Measurements from ENCODE around the gene ADARB2.

Gene ADARB2

DNA sequence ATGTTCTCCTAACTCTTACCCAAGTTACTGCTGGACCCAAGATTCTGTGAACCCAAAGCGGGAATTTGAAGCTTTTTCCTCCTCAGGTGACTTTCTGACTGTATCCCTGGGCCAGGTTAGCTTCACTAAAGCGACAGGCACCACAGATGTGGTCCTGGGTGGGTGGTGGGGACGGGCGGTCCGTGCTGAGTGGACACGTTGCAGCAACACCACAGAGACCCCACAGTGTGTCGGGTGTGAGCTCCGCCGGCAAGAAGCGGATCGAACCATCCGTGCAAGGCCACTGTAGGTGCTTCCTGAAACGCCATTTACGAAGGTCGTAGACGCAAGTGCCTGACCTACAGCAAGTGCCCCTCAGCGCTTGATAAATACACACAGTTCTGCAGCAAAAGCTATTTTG is 325.9 kb downstream of the ADARB2 start:
- DNase-seq (ENCODE audit: low read depth in 3 of 3): no peak

DNA sequence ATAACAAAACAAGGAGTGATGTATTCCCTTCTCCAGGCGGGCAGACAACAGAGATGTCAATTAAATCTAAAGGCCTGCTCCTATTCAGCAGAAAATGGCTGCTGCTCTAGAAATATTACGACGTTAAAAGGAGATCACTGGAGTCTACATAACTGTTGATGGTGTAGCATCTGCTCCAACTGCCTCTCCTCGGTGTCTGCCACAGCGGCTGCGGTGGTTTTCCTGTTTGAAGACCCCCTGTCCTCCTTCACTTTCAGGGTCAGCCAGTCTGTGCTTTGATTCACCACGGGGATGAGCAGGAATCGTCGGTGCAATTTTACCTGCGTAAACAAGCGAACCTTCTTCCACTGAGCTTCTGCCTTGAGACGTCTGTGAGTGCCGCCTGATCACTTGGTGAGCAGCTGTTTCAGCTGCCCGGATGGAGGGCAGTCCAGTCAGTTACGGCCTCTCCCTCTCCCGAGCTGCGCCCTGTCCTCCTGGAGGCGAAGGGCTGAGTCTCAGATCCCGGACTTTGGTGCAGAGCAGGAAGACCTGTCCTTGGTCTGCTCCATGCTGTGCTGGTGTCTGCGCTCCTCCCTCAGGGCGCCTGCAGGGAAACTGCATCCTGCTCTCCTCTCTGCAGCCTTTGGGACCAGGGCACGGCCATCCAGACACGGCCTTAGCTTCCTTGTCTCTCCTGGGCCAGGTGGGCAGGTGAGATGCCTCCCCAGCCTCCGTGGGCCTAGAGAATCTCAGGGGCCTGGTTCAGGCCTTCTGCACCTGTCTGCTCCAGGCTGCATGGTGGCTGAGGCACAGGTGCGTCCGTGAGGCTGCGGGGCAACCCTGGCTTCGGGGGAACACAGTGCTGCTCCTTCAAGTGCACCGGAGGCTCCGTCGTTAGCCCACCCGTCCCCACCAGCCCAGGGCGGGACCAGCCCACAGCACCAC is 326.6 kb downstream of the ADARB2 start:
- no peak for DNase-seq (ENCODE audit: low read depth in 3 of 3)

GRCh38 chr10:1410032-1410431 is 327.3 kb downstream of the ADARB2 start:
- no peak for DNase-seq (ENCODE audit: low read depth in 3 of 3)

- no peak for DNase-seq (ENCODE audit: low read depth in 3 of 3)
These were observed 327.9 kb downstream of the ADARB2 start for GRCh38 chr10:1409392-1409791.

DNA sequence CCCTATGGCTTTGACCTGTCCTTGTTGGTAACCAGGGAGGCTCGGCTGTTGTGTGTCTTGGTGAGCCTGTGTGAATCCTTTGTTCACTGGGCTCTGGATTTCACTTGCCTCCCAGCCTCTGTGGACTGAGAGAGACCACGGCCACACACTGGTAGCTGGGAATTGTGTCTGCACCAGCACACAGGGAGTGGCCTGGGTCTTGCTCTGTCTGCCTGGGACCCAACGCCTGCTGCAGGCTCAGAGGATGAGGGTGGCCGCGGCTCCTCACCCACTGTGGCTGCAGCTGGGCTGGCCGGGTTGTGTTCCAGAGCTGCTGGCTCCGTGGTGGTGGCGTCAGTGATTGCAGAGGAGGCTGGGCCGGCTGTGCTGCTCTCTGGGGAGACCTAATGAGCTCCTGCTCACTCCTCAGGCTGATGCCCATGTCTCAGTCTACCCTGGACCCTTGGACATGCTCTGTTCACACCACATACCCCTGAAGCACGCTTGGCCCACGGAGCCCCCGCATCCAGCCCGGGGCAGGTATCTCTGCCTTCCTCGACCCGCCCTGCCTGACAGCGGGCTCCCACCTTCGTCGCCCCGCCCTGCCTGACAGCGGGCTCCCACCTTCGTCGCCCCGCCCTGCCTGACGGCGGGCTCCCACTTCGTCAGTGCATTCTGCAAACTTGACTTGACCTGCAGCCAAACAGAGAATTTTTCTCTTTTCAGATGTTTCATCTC is 328.5 kb downstream of the ADARB2 start:
- DNase-seq (ENCODE audit: low read depth in 3 of 3): no peak

GRCh38 chr10:1406967-1407945 is 330.1 kb downstream of the ADARB2 start:
- no peak for DNase-seq (ENCODE audit: low read depth in 3 of 3)

- DNase-seq (ENCODE audit: low read depth in 3 of 3): no peak
These were observed 331.0 kb downstream of the ADARB2 start for GRCh38 chr10:1406132-1406966.

DNA sequence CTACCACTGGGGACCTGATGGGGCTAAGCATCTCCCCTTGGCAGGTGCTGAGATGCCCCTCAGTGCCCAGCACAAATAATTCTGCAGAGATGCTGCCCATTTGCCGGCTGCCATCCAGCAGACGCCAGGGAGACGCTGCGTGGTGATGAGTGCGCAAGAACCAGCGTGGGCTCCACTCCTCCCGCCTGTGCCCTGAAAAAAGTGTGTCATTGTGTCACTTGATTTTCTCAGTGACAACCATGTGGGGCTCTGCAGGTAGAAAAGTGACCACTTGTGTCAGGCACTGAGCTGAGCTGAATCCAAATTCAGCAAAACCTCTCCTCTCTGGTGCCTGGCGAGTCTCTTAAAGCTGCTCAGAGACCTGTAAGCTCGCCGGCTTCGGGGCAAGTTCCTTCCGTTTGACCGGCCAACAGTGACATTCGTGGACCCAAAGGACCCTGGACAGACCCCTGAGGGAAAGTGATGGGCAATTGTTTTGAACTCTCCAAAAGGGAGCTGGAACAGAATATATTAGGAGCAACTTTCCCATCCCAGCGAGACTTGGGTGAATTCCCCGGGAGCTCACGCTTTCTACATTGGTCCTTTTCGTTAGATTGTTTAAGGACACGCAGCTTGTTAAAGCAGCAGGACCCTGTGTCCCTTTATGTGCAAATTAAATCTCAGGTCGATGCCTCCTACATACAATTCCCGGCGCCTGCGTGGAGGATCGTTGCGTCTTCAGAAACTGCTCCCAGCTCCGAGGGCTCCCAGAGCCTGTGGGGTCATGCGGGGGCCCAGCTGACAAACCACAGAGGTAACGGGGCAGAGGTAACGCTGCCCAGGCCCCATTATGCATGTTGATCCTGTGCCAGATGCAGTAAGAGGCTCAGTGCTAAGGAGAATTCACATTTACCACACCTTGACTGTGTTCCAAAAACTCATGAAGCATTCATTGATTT is 332.7 kb downstream of the ADARB2 start:
- DNase-seq (ENCODE audit: low read depth in 3 of 3): no peak

DNA sequence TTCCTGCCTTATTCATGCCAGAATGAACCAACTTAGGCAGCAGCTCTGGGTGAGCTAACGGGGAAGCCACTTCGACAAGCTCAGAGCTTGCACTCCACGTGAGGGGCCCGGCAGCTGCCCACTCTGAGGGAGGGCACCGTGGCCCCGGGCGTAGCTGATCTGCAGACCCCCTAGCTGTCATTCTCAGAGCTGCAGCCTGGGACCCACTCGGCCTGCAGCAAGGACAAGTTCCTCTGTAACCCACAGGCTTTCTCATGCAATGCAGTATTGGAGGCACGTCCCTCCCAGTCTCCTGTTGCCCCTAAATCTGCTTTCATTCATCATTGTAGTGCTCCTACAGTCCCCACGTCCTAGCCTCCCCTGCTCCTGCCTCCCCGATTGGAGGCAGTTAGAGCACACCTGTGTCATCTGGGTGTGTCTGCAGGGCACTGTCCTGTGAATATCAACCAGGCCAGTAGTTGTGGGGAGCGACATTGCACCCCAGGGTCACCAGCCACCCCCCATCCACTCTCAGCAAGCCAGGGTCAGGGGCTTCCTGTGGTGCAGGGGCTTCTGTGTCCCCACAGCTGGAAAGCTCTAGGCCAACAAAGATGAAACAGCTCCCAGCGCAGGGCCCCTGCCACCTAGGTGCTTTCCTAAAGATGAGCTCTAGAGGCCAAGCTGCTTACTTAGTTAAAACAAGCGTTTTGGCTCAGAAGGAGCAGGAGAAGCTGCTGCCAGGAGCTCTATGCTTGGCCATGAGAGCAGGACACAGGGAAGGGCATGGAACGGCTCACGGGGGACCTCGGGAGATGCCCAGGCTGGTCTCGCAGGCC is 333.6 kb downstream of the ADARB2 start:
- no peak for DNase-seq (ENCODE audit: low read depth in 3 of 3)

DNA sequence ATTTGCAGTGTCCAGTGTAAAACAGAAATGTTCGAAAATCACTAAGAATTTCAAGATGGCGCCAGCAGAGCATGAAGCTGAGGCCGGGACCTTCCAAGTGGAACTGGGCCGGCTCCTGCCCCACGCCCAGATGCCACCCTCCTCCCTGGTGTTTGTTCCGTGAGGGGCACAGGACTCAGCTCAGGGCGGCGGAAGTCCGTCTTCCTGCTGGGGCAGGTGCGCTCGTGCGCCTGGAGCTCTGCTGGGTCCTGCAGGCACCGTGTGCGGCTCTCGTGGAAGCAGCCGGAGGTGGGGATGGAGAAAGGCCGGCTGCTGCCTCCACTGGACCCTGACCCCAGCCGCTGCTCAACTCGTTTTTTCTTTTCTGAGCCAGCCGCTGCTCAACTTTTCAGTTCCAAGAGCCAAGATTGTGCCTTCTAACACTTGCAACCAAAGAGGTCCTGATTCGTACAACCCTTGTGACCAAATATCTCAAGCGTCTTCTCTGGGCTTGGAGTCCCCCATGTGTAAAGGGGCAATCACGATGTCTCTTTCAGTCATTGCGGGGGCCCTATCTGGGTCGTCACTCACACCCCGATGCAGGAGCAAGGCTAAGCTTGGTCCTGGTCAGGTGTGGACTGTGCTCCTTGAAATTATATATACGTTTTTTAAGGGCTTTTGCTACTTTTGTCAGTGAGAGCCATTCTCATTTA is 334.4 kb downstream of the ADARB2 start:
- no peak for DNase-seq (ENCODE audit: low read depth in 3 of 3)

DNA sequence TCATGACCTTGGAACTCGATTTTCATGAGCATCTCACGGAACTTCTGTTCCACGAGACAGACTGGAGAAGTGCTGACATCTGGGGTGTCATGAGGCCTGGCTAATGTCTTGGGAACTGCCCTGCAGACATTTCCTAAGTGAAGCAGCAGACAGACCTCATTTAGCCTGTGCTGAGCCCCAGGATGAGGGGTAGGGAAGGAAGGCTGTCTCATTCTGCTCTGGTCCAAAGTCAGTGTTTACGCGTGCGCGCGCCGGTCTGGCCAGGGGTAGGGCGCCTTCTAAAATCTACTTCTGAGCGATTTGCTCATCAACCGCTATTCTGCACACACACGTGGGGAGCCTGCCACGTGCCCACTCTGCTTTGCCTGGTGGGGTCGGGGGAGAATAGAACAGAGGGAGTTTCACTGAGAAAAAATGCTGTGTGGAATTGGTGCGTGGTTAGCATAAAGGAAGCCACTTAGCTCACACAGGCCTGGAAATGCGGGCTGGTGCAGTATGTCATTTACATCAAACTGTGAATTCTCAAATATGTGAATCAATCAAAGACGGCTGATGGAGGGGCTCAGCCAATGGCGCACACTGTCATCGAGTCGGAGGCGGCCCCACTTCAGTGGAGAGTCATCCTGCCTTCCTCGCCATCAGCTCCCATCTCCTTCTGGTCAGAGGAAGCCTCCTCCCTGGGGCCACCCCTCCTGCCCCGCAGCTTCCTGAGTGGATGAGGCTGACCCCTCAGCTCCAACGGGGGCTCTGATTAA is 335.1 kb downstream of the ADARB2 start:
- DNase-seq (ENCODE audit: low read depth in 3 of 3): no peak

GRCh38 chr10:1401071-1401965 is 336.0 kb downstream of the ADARB2 start:
- no peak for DNase-seq (ENCODE audit: low read depth in 3 of 3)

DNA sequence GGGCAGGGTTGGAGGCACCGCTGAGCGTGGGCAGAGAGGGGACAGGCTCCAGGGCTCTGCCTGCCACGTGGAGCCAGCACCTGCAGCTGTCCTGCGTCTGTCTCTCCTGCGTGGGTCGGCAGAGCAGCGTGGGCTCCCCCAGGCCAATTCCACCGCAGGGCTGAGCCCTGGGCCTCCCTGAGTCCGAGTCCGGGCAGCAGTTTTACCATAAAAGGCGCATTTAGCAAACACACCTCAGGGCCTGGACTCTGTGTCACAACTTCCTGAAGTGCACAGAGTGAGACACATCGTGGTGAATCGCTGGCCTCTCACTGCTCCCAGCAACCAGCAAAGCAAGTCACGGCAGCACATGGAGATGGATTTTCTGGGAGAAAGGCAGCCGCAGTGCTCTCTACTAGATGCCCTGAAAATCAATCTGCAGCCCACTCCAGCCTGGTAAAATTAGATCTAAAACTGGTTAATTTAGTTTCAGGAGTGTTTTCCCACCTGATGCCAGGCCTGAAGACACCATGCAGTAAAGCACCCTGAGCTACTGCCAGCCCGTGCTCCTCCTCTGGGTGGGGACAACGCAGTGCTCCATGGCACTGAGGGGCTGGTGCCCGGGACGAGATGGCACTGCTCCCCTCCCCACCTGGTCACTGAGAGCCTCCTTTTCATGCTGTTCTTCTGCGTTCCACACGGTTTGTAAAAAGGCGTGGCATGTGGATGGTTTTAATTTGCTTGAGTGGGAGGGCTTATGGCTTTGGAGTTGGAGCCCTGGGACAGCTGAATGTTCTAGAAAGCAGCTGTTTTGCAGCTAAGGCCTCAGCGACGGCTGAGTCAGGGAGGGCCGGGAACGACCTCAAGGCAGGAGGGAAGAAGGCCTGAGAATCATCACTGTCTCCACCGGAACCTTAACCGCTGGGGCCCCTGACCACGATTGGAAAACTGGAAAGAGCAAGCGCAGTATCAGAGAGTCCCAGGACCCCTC is 336.9 kb downstream of the ADARB2 start:
- no peak for DNase-seq (ENCODE audit: low read depth in 3 of 3)

GRCh38 chr10:1399431-1400100 is 337.8 kb downstream of the ADARB2 start:
- no peak for DNase-seq (ENCODE audit: low read depth in 3 of 3)
